Vagina (tissue), 2 donors: Measurements from ENCODE around the gene SMURF1. TPM values are rescaled to one million over a fixed set of nuclear protein-coding genes. Genes with fewer than 3 reads are reported as not detected.
"Not testable (repeated sequence)": the region's sequence is repeated elsewhere in the genome, so short reads cannot be mapped to it uniquely, and the experiment has no call there.

Experiments
- DNase-seq, 2 donors: peaks; one replicate each; pipeline ENCODE4 v3.0.0-alpha.2; 2017; ENCODE audit errors: extremely low spot score in 2 of 2
- H3K27ac ChIP-seq: fragments of 200-600 bp; sonication (generic); one replicate; pipeline ENCODE4 v1.5.1; 2019
- H3K27me3 ChIP-seq: fragments of 200-600 bp; sonication (generic); one replicate; pipeline ENCODE4 v1.5.1; 2019
- H3K36me3 ChIP-seq, 2 donors: fragments of 200-600 bp; sonication (generic); one replicate each; pipeline ENCODE4 v1.5.1; 2017 to 2019
- H3K4me1 ChIP-seq: fragments of 200-600 bp; sonication (generic); one replicate; pipeline ENCODE4 v1.5.1; 2019
- H3K4me3 ChIP-seq, 2 donors: fragments of 200-600 bp; sonication (generic); 1 replicate in 1 of 2; 2 replicates in 1 of 2; pipeline ENCODE4 v1.5.1; 2016 to 2019
- H3K9me3 ChIP-seq: fragments of 200-600 bp; sonication (generic); one replicate; pipeline ENCODE4 v1.5.1; 2019
- CTCF ChIP-seq, 3 experiments: fragments of 450-650 bp in 2 of 3; fragments of 200-600 bp in 1 of 3; sonication (generic) in 1 of 3; IDR thresholded peaks; one replicate each; pipeline ENCODE4 v1.5.1; 2017 to 2019; ENCODE audit warnings: antibody characterized with exemption in 3 of 3, mild to moderate bottlenecking in 2 of 3, moderate library complexity in 2 of 3
- POLR2A ChIP-seq, 2 donors: fragments of 450-650 bp; IDR thresholded peaks; one replicate each; pipeline ENCODE4 v1.6.1; 2017; ENCODE audit warnings: antibody characterized with exemption in 2 of 2, mild to moderate bottlenecking in 2 of 2, moderate library complexity in 2 of 2
- POLR2AphosphoS5 ChIP-seq, 2 donors: sonication (generic); formaldehyde crosslinking; IDR thresholded peaks; one replicate each; pipeline ENCODE4 v1.9.0; 2017; ENCODE audit warnings: antibody characterized with exemption in 2 of 2, mild to moderate bottlenecking in 2 of 2, low read depth in 1 of 2; ENCODE audit not compliant: insufficient read depth in 1 of 2
- intact Hi-C: fragments of 100-400 bp; cut with DNase I; formaldehyde crosslinking; loops from one replicate; pipeline ENCODE4 v1.15.1; 2023
- total RNA-seq: library from RNA; depleted of rRNA; stranded (reverse); fragments of >200 nt; gene quantifications from one replicate; pipeline ENCODE4 v1.2.3, GENCODE V29; 2016

Gene SMURF1
- total RNA-seq, 1 donor from 2014 or later, result 30.0 TPM

DNA sequence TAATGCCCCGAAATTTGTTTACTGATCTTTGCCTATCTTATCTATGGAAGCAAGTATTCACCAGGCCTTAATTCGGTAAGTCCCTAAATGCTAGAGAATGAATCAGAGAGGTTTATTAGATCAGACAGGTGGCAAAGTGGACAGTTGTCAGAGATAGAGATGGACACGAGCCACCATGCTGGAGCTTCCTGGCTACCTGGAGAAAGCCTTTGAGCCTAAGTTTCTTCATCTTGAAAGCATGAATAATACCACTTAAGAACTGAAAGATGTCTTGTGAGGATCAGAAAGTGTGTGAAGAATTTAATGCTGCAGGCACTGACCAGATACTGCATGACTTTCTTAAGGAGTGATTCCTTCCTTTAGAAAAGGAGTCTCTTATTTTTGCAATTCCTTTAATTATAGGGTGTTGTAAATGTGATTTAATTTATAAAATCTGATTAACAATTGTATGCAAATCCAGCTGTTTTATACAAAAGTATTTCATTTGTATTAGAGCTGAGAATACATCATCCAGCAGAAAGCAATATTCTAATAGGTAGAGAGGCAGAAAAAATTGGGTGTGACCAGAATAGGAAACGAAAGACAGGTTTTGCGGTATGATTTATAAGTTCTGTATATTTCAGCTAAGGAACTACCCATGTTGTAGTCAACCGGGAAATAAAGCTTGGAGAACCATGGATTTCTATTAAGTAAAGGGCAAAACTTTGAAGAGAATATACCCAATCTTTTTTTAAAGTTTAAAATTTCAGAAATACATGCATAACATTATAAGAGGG lies 82.7 kb downstream of the SMURF1 start:
- TF ChIP-seq POLR2A (IDR thresholded peaks at IDR 0.05) (no peak), CTCF (IDR thresholded peaks at IDR 0.05) (no peak), POLR2AphosphoS5 (IDR thresholded peaks at IDR 0.05; ENCODE audit: insufficient read depth in 1 of 2, low read depth in 1 of 2) (no peak)
- intact Hi-C loops, result no loop called here
- Histone ChIP-seq H3K4me1 (peaks cover 9% of the 10 kb centered on the region), H3K9me3 (no peaks in the 10 kb centered on the region), H3K27me3 (no peaks in the 10 kb centered on the region), H3K27ac (no peak overlapping the region), H3K36me3 (peaks cover 0 to 13% of the 10 kb centered on the region in 2 donors), H3K4me3 (no peak overlapping the region)
- no peak for DNase-seq

- no peaks in the 10 kb centered on the region for H3K27me3 ChIP-seq
- no peak overlapping the region for H3K27ac ChIP-seq
- intact Hi-C loops, result no loop called here
- no peaks in the 10 kb centered on the region for H3K4me1 ChIP-seq
- no peaks in the 10 kb centered on the region for H3K9me3 ChIP-seq
- DNase-seq, result no peak
- H3K4me3 ChIP-seq, result no peak overlapping the region
- H3K36me3 ChIP-seq, result peaks cover 0 to 65% of the 10 kb centered on the region in 2 donors
- no peak for TF ChIP-seq CTCF (IDR thresholded peaks at IDR 0.05)
- TF ChIP-seq POLR2A (IDR thresholded peaks at IDR 0.05), result no peak
- no peak for TF ChIP-seq POLR2AphosphoS5 (IDR thresholded peaks at IDR 0.05; ENCODE audit: insufficient read depth in 1 of 2, low read depth in 1 of 2)
Observed at GRCh38 chr7:99054781-99055180, 89.1 kb downstream of the SMURF1 start.

- Histone ChIP-seq H3K4me1 (no peaks in the 10 kb centered on the region), H3K9me3 (no peaks in the 10 kb centered on the region), H3K36me3 (peaks cover 0 to 87% of the 10 kb centered on the region in 2 donors), H3K4me3 (no peak overlapping the region), H3K27ac (no peak overlapping the region), H3K27me3 (no peaks in the 10 kb centered on the region)
- intact Hi-C loops, result no loop called here
- no peak for TF ChIP-seq POLR2AphosphoS5 (IDR thresholded peaks at IDR 0.05; ENCODE audit: insufficient read depth in 1 of 2, low read depth in 1 of 2)
- TF ChIP-seq POLR2A (IDR thresholded peaks at IDR 0.05), result no peak
- no peak for TF ChIP-seq CTCF (IDR thresholded peaks at IDR 0.05)
- DNase-seq, result no peak
Observed at GRCh38 chr7:99050971-99051370, 92.9 kb downstream of the SMURF1 start.

GRCh38 chr7:99047526-99048077 lies 96.3 kb downstream of the SMURF1 start:
- Histone ChIP-seq H3K9me3 (no peaks in the 10 kb centered on the region), H3K4me3 (no peak overlapping the region), H3K27ac (no peak overlapping the region), H3K27me3 (no peaks in the 10 kb centered on the region), H3K4me1 (no peaks in the 10 kb centered on the region), H3K36me3 (peaks cover 0 to 90% of the 10 kb centered on the region in 2 donors)
- no peak for DNase-seq
- intact Hi-C loops, result no loop called here
- TF ChIP-seq CTCF (IDR thresholded peaks at IDR 0.05) (no peak), POLR2AphosphoS5 (IDR thresholded peaks at IDR 0.05; ENCODE audit: insufficient read depth in 1 of 2, low read depth in 1 of 2) (no peak), POLR2A (IDR thresholded peaks at IDR 0.05) (no peak)

DNA sequence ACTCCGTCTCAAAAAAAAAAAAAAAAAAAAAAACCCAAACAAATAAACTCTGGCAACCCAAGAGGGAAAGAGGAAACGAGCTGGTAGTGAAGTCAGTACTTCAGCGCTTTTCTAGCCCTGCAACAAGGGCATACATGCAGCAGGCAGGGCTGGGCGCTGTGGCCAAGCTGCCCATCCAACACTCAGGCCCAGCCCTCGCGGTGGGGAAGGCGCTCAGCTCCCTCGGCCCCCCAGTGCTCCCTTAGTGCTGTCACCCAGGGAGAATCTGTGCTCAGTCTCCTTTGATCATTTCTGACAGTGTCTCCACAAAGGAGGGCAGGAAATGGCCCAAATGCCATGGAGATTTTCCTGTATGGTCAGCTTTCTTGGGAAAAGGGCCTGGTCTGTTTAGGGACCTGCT lies 97.2 kb downstream of the SMURF1 start:
- TF ChIP-seq POLR2AphosphoS5 (IDR thresholded peaks at IDR 0.05; ENCODE audit: insufficient read depth in 1 of 2, low read depth in 1 of 2) (no peak), POLR2A (IDR thresholded peaks at IDR 0.05) (no peak), CTCF (IDR thresholded peaks at IDR 0.05) (no peak)
- peaks cover 0 to 81% of the 10 kb centered on the region in 2 donors for H3K36me3 ChIP-seq
- no peak overlapping the region for H3K27ac ChIP-seq
- intact Hi-C loops, result no loop called here
- no peak overlapping the region for H3K4me3 ChIP-seq
- no peaks in the 10 kb centered on the region for H3K9me3 ChIP-seq
- H3K4me1 ChIP-seq, result no peaks in the 10 kb centered on the region
- no peaks in the 10 kb centered on the region for H3K27me3 ChIP-seq
- DNase-seq, result no peak

GRCh38 chr7:99046262-99046661 lies 97.6 kb downstream of the SMURF1 start:
- H3K9me3 ChIP-seq, H3K27ac ChIP-seq, H3K4me3 ChIP-seq, intact Hi-C loops, DNase-seq, H3K27me3 ChIP-seq, H3K4me1 ChIP-seq: not testable (repeated sequence)
- peaks cover 0 to 81% of the 10 kb centered on the region in 2 donors for H3K36me3 ChIP-seq

DNA sequence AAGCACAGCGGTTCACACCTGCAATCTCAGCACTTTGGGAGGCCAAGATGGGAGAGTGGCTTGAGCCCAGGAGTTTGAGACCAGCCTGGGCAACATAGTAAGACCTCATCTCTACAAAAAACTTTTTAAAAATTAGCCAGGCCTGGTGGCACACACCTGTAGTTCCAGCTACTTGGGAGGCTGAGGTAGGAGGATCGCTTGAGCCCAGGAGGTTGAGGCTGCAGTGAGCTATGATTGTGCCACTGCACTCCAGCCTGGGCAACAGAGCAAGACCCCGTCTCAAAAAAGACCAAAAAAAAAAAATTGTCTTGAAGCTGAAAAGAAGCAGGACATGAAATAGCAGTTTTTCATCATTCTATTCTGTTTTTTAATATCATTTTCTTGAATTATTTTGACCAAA lies 99.0 kb downstream of the SMURF1 start:
- H3K4me3 ChIP-seq, H3K9me3 ChIP-seq, DNase-seq, H3K27me3 ChIP-seq, intact Hi-C loops, H3K4me1 ChIP-seq, H3K27ac ChIP-seq: not testable (repeated sequence)
- peaks cover 0 to 75% of the 10 kb centered on the region in 2 donors for H3K36me3 ChIP-seq
